GM21825 (cell line): ENCODE data around the gene SPON1.
"Not testable (repeated sequence)": the region's sequence is repeated elsewhere in the genome, so short reads cannot be mapped to it uniquely, and the experiment has no call there.

Source experiments
- ATAC-seq: cut with Tn5 transposase; IDR thresholded peaks from one replicate; pipeline ENCODE4 v1.9.1; 2021; ENCODE audit warnings: mild to moderate bottlenecking, moderate library complexity; ENCODE audit not compliant: unreplicated experiment

Gene SPON1

DNA sequence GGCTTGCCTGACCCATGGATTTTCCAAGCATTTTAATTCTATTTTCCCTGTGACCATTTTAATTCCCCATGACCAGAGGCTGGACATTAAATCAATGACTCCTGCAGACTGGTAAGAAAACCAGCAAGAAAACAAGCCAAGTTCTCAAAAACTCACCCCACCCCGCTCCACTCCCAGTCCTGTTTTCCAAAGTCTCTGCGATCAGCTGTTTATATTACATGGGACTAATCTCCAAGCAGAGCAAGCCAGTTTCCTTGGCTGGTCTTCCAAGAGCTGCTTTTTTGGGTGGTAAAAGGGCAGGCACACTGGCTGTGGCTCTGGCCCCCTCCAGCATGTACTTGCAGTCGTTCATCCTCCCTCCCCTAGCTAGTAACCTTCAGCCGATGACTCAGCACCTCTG is 298.5 kb downstream of the SPON1 start:
- ATAC-seq, result no peak

DNA sequence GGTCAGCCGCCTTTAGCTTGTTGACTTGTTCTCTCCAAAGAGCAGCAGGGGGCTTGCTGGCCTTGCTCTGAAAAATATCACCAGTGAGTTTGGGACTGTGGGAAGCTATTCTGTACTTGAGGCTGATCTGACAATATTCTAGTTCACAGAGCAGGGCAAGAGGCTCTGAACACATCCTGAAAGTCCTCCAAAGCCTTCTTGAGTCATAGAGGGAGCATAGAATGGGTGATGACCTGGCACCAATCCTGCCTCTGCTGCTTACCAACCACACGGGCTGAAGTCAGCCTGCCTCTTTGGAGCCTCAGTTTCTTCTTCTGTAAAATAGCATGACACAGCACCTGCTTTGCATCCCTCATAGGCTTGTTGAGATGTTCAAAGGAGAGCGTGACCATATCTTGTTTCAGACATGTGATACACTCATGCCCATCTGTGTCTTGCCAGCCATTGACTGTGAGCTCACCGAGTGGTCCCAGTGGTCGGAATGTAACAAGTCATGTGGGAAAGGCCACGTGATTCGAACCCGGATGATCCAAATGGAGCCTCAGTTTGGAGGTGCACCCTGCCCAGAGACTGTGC is 299.8 kb downstream of the SPON1 start:
- no peak for ATAC-seq

DNA sequence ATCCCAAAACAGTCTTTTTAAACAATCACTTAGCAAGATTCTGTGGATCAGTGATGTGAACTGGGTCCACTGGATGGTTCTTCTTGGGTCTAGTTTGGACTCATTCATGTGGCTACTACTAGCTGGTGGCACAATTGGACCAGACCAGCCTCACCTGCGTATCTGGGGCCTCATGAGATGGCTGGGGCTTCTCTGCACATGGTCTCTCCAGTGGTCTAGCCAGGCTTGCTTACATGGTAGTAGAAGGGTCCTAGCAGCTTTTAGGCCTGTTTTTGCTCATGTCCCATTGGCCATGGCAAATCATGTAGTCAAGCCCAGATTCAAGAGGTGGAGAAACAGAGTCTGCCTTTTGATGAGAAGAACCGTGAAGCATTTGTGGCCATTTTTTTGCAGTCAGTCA is 302.4 kb downstream of the SPON1 start:
- ATAC-seq, result no peak

DNA sequence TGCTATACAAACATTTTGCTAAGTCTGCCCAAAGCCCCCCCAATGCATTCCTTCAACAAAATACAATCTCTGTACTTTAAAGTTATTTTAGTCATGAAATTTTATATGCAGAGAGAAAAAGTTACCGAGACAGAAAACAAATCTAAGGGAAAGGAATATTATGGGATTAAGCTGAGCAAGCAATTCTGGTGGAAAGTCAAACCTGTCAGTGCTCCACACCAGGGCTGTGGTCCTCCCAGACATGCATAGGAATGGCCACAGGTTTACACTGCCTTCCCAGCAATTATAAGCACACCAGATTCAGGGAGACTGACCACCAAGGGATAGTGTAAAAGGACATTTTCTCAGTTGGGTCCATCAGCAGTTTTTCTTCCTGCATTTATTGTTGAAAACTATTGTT is 304.1 kb downstream of the SPON1 start:
- ATAC-seq, result no peak

DNA sequence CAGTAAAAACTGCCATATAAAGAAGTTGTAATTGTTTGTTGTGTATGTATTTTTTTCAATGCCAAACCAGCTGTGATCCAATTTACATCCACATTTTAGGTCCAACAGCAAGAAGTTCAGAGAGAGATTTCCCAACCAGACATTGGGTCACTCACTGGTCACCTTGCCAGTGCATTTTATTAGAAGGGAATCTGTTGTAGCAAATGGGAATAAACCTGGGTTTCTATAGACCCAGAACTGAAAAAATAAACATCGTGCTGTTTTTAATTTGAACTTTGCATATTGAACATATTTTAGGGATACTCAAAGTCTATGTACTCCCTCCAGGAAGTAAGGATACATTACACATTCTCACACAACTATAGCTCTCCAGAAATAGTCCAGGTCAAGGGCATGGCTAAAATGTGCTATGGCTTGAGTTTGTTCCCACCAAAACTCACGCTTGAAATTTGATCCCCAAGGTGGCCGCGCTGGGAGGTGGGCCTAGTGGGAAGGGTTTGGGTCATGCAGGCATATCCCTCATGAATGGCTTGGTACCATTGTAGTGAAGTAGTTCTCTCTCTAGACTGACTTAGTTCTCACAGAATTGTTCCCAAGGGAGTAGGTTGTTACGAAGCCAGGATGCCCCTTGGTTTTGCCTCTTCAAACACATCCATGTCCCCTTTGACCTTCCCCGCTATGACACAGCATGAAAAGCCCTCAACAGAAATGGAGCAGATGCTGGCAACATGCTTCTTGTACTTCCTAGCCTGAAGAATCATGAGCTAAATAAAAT is 305.5 kb downstream of the SPON1 start:
- no peak for ATAC-seq

DNA sequence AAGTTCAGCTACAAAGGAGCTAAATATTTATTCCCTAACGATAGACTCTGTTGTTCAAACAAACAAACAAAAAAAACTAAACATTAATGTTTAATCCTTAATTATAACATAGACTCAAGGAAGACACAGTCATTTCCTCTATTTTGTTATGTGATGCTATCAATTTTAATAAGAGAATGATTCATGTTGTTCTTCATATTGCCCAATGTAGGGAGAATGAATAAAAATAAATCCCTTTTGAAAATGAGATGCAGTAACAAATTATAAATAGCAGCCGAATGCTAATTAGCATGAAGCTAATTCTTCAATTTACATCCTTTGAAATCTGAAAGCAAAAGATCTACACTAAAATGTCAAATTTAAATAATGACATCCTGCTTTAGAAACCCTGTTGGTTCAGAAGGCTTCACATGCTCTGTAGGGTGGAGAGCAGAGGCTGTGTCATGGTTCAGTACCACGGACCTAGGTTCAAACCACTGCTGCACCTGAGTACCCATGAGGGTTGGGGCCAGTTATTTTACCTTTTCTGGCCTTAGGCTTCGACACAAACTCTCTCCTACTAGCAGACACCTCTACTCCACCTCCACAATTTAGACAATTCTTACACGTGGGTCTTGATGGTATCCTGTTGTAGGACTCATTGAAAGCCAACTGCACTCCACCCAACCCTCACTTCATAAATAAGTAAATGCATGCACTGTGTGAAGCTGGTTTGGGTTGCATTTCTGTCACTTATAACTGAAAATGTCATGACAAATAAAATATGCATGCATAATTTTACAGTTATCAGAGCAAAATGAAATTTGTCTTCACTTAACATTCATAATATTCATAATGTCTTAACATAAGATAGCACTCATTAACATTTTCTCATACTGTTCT is 307.4 kb downstream of the SPON1 start:
- ATAC-seq, result no peak

DNA sequence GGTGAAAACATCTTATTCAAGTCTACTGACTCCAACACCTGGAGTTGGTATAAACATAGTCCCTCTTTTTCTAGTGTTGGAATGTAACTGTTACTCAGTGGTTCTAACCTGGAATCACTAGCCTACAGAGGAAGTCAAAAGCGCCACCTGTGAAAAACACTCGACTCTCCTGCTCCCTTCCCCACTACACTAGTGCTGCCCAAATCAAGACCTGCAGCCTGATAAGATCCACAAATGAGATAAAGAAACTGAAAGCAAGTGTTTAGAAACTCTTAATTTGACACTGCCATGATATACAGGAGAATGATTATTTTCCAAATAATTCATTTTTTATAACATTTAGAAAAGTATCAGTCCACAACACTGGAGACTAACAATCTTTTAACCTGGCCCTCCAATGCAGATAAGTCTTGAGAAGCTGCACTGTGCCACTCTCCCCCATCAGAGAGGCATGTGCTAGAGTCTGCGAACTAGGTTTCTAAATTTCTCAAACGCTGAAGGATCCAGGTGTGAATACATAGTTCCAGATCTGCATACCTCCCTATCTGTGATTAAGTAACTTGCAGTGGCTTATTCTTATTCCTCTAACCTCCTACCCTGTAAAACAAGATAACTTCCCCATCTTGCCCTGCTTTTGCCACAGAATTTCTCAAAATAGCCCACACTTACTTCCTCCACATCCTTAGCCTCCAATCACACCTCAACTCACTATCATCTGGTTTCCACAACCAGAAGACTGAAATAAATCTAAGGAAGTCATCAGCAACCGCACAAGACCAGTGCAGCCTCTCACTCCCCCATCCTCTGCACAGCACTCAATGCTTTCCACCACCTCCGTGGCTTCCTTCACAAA is 308.4 kb downstream of the SPON1 start:
- ATAC-seq, result peak; percentile 74

DNA sequence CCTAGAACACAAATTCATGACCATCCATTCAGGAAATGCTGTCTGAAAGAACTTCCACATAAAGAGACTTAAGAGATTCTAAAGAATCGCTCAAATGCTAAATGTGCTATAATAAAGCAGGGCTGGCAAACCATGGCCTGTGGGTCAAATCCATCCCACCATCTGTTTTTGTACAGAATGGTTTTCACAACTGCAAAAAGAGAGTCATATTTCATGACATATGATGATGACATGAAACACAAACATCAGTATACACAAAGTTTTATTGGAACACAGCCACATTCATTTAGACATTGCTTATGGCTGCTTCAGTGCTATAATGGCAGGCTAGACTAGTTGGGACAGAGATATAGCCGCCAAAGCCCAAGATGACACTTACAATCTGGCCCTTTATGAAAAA is 311.4 kb downstream of the SPON1 start:
- no peak for ATAC-seq

DNA sequence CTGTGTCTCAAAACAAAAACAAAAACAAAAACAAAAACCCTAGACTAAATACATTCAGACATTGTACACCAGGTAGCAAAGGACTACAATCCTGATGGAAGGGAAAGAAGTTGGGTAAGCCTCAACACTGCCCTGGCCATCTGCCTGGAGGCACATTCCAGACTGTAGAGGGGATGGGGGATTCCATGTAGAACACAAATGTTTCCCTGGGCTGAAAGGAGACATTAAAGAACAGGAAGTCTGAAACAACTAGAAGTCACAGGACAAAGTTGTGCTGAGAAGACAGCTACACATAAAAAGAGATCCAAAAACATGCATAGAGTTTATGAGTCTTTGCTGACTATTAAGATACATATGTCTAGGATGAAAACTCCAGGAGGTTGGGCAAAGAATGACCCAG is 312.6 kb downstream of the SPON1 start:
- no peak for ATAC-seq

DNA sequence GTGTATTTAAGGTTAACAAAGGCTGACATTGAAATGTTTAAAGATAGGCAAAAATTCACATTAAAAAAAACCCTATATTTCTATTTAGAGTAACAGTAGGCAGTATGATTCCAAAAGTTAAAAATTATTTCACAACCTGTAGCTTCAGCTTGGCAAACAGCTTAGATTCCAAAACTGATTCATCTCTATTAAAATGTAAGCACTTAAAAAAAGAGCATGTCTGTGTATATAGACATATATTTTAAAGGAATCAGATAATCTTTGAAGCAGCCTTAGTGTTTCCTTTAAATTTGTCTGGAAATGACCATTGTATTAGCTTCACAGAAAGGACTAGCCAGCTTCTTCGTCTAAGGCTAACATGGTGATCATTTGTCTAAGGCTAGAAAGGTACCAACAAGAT is 316.3 kb downstream of the SPON1 start:
- ATAC-seq, result not testable (repeated sequence)

DNA sequence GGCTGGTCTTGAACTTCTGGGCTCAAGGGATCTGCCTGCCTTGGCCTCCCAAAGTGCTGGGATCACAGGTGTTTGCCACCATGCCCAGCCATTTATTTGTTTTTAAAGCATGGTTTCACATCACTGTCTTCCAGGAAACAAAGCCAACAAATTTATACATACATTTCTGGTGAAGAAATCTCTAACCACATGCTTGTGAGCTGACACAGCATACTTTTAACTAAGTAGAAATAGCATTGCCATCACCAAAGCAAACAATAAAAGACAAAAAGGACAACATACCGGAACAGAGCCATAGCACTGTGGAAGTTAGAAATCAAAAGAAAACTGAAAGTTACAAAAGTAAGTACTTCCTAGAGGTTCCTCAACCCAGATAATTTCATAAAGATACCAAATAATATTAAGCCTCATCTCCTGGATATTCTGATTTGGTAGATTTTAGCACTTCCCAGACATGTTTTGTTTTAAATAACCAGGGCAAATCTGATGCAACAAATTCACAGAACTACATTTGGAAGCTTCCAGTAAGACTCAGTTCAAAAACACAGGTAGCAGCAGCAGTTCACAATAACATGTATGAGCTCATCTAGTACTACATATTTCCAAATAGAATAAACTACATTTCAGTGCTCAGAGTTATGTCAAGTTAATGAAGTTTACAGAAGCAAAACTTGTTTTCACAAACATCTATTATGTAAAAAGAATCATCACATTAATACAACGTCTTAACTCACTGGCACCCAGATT is 325.8 kb downstream of the SPON1 start:
- no peak for ATAC-seq

DNA sequence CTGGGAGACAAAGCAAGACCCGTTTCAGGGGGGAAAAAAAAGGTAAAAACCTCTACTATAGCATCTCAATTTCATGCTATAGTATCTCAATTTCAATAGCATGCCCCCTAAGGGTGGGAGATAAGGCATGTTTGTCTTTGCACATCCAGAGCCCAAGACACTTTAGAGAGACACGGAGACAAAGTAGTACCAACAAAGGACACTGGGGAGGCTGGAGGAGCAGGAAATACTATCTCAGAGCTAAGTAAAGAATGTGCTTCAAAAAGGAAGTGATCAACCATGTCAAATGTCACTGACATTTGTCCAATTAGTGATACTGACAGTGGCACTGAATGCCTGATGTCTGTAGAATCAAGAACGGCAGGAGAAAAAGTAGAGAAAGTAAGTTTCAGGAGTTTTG is 327.9 kb downstream of the SPON1 start:
- no peak for ATAC-seq

DNA sequence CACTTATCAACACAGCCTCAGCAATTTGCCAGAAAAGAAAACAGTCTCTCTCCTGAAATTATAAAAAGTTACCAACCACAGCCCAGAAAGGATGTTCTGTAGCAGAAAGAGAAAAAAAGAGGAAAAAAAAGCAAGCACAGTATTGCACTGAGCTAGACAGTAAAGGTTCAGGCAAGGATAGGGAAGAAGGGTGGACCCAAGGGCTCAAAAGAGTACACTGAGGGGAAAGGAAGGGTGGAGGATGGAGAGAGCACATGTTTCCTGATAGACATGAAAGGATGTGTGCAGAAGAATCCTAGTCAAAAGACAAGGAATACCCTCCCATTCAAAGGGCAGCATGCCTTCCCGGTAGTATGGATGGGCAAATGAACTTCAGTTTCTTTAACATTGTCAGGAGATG is 337.4 kb downstream of the SPON1 start:
- no peak for ATAC-seq

DNA sequence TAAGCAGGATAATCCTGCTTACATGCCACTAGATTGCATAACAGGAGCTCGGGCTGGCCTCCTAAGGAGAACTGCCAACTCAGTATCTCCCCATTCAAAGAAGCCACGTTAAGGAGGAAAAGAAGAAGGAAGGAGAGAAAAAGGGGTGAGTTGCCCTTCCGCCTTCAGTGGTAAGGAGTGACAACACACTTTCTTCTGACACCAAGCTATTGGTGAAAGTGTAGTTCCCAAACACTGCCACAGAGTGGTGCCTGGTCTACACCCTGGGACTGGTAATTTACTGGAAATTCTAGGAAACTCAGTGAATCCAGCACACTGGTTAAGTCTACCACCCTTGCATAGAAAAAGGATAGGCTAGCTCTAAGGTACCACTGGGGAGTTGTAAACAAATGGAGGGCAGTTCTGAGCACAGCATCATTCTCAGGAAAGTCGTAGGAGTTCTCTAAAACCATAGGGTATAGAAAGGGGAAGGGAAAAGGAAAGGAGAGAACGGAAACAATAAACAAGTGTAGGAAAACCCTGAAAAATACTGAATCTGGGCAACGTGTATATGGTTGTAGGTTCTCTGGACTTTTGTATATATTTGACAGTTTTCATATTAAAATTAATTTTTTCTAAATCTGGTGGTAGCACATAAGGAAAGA is 338.3 kb downstream of the SPON1 start:
- peak; percentile 73 for ATAC-seq

DNA sequence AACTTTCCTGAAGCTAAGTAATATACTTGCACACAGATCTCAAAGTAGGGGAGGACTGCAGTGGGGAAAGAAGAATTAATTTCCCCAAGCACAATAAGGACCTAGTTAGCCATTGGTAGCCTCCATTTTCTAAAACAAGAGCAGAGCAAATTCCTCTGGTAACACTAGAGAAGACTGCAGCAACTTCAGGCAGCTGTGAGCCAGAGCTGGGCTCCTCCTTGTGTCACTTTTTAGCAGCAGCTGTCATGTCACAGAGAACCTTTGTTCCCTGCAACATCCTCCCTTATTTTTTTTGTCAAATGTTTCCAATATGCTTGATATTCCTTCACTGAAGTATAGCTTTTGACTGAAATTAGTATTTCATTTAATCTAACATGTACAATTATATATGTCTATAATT is 342.1 kb downstream of the SPON1 start:
- ATAC-seq, result no peak

DNA sequence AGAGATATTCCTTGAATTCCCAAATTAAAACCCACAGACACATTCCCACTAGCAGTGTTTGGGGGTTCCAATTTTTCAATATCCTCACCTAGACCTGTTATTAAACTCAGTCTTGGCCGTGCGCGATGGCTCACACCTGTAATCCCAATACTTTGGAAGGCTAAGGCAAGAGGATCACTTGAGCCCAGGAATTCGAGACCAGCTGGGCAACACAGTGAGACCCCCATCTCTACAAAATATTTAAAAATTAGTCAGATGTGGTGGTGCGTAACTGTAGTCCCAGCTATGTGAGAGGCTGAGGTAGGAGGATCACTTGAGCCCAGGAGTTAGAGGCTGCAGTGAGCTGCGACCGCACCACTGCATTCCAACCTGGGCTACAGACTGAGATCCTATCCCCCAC is 343.1 kb downstream of the SPON1 start:
- no peak for ATAC-seq

DNA sequence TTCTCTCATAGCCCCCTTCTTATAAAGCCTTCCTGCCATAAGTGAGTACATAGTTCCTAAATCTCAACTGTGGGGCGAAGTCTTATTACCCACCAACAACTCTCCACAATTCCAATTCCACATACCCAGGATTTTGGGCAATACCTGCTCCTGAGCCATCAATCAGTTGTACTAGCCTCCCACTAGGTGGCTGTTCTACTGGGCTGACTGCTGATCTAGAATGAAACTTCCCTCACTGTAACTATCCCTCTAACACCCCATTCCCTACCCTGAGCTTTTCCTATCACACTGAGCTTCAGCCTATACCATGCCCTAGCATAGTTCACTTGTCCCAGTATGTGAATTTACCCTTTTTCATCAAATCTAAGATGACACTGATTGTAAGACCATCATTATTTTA is 344.0 kb downstream of the SPON1 start:
- no peak for ATAC-seq

DNA sequence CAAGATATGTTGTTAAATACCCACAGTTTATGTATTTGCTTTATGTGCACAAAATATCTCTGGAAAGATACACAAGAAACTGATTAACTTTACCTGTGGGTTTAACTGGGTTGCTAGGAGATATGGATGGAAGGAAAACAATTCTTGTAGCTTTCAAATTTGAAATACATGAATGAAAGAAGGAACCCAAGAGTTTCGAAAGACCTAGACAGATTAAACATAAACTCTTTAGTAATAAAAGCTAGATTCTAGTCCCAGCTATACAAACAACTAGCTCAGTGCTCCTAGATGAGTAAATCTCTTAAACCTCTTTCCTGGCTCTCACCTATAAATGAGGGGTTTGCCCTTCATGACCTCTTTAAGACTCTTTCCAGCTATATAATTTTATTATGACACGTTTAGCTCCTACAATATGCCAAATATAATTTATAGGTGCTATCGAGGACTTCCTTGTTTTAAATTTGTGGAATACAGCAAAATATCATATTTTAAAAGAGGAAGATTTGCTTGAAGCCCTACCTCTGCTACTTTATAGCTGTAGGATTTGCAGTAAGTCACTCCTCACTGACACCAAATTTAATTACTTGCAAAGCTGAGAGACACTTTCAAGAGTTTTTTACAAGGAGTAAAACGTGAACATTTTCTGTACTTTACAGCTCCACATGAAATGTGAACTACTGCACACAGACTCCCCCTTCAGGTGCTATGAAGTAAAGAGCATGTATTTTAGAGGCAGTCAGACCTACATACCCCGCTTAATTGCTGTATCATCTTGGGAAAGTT is 345.8 kb downstream of the SPON1 start:
- no peak for ATAC-seq

DNA sequence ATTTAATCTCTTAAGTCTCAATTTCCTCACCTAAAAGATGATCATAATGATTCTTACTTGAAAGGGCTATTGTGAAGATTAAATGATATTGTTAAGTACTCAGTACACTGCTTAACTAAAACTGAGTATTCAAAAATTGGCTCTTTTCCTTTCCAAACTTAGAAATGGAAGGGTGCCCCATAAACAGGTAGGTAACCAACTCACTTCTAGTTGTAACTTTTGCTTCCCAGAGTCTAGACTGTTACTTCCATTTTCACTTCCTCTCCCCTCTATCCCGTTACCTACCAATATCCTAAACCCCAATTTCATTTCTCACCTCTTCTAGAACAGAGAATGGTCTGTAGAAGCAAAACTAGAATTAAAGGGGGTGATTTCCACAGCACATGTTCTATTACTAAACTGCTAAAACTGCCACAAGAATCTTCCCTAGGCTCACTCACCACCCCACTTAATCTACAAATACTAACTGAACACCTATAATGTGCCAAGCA is 346.4 kb downstream of the SPON1 start:
- peak; percentile 37 for ATAC-seq
